ENCODE results near the gene SIRT1. TPM values are rescaled to one million over a fixed set of nuclear protein-coding genes. Genes with fewer than 3 reads are reported as not detected.

Gene SIRT1
- polyA plus RNA-seq, 3 donors, result 4.4 to 8.4 (median 8.3) TPM

DNA sequence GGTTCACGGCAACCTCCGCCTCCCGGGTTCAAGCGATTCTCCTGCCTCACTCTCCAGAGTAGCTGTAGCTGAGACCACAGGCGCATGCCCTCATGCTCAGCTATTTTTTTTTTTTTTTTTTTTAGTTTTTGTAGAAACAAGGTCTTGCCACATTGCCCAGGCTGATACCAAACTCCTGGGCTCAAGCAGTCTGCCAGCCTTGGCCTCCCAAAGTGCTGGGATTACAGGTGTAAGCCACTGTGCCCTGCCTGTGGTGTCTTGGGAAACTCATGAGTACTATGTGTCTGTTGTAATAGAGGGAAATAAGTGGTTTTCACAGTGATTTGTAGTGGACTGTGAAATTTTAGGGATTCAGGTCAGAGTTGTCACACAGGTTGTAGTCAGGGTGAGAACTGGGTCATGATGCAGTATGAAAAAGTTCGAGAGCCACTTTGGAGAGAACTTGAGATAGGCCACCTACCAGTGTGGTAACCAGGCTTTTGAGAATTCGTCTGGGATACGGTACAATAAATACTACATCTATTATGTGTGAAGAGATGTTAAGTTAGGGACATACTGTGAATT lies 30.4 kb downstream of the SIRT1 start:
- WGBS (ENCODE audit: insufficient coverage), result no CpG with 5 or more reads among the region's 8 CpGs
- intact Hi-C loops (cut with micrococcal nuclease), result no loop called here
- peak overlapping the region in 2 of 7 donors; percentile 10 to 53 for H3K27ac Mint-ChIP-seq
- no peak overlapping the region for H2AFZ ChIP-seq (ENCODE audit: insufficient read depth, low read depth, low read length, poor library complexity, severe bottlenecking)
- no peak overlapping the region for H3K27ac ChIP-seq (ENCODE audit: low read depth in 1 of 2, low read length in 2 of 2)
- peaks cover 63 to 97% of the 10 kb centered on the region in 2 donors for H3K36me3 ChIP-seq (replicated peaks in 1 of 2; ENCODE audit: control insufficient read depth in 1 of 2, insufficient read depth in 2 of 2, low read length in 2 of 2)
- H3K4me3 ChIP-seq (replicated peaks in 1 of 3; ENCODE audit: low read depth in 2 of 3, low read length in 3 of 3), result no peak overlapping the region
- DNase-seq, result no peak
- H3K4me1 ChIP-seq (ENCODE audit: control insufficient read depth in 1 of 2, insufficient read depth in 2 of 2, low read length in 2 of 2), result no peaks in the 10 kb centered on the region
- no peaks in the 10 kb centered on the region for H3K9me3 Mint-ChIP-seq
- no peaks in the 10 kb centered on the region for H3K27me3 ChIP-seq (ENCODE audit: control insufficient read depth in 2 of 2, insufficient read depth in 2 of 2, low read length in 2 of 2)
- H4K20me1 ChIP-seq (ENCODE audit: insufficient read depth, low read length), result peaks cover 50% of the 10 kb centered on the region
- H3K27me3 Mint-ChIP-seq (ENCODE audit: low read depth in 3 of 3), result peaks cover 0 to under 1% (median 0%) of the 10 kb centered on the region in 3 donors
- no peak overlapping the region for H3K4me3 Mint-ChIP-seq
- TF ChIP-seq, protein P1, sequence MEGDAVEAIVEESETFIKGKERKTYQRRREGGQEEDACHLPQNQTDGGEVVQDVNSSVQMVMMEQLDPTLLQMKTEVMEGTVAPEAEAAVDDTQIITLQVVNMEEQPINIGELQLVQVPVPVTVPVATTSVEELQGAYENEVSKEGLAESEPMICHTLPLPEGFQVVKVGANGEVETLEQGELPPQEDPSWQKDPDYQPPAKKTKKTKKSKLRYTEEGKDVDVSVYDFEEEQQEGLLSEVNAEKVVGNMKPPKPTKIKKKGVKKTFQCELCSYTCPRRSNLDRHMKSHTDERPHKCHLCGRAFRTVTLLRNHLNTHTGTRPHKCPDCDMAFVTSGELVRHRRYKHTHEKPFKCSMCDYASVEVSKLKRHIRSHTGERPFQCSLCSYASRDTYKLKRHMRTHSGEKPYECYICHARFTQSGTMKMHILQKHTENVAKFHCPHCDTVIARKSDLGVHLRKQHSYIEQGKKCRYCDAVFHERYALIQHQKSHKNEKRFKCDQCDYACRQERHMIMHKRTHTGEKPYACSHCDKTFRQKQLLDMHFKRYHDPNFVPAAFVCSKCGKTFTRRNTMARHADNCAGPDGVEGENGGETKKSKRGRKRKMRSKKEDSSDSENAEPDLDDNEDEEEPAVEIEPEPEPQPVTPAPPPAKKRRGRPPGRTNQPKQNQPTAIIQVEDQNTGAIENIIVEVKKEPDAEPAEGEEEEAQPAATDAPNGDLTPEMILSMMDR (IDR thresholded peaks at IDR 0.05), result no peak
- H3K79me2 ChIP-seq (ENCODE audit: insufficient read depth, low read length), result no peaks in the 10 kb centered on the region
- H3K4me2 ChIP-seq (replicated peaks; ENCODE audit: extremely low read depth, low read length, poor library complexity, severe bottlenecking), result no peak overlapping the region
- peaks cover 64 to 85% of the 10 kb centered on the region in 2 donors for H3K36me3 Mint-ChIP-seq
- H3K9me3 ChIP-seq (replicated peaks in 1 of 2; ENCODE audit: control insufficient read depth in 1 of 2, insufficient read depth in 1 of 2, low read length in 2 of 2), result no peaks in the 10 kb centered on the region
- no peaks in the 10 kb centered on the region for H3K4me1 Mint-ChIP-seq
- no peak overlapping the region for H3K9ac ChIP-seq (ENCODE audit: insufficient read depth, low read length, poor library complexity, severe bottlenecking)

DNA sequence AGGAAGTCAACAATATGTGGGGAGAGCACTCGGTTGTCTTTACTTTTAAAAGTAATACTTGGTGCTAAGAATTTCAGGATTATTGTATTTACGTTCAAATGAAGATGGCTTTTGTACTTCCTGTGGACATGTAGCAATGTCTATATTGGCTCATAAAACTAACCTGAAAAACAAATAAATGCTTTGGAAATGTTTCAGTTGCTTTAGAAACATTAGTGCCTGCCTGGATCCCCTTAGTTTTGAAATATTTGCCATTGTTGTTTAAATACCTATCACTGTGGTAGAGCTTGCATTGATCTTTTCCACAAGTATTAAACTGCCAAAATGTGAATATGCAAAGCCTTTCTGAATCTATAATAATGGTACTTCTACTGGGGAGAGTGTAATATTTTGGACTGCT lies 32.7 kb downstream of the SIRT1 start:
- 100% methylated on average over 1 of the region's 2 CpGs for WGBS (ENCODE audit: insufficient coverage)
- Histone ChIP-seq H3K4me2 (replicated peaks; ENCODE audit: extremely low read depth, low read length, poor library complexity, severe bottlenecking) (no peak overlapping the region), H3K4me3 (replicated peaks in 1 of 3; ENCODE audit: low read depth in 2 of 3, low read length in 3 of 3) (no peak overlapping the region), H3K9ac (ENCODE audit: insufficient read depth, low read length, poor library complexity, severe bottlenecking) (no peak overlapping the region), H3K4me1 (ENCODE audit: control insufficient read depth in 1 of 2, insufficient read depth in 2 of 2, low read length in 2 of 2) (no peaks in the 10 kb centered on the region), H3K79me2 (ENCODE audit: insufficient read depth, low read length) (no peaks in the 10 kb centered on the region), H2AFZ (ENCODE audit: insufficient read depth, low read depth, low read length, poor library complexity, severe bottlenecking) (no peak overlapping the region), H3K27me3 (ENCODE audit: control insufficient read depth in 2 of 2, insufficient read depth in 2 of 2, low read length in 2 of 2) (no peaks in the 10 kb centered on the region), H3K36me3 (replicated peaks in 1 of 2; ENCODE audit: control insufficient read depth in 1 of 2, insufficient read depth in 2 of 2, low read length in 2 of 2) (peaks cover 44 to 91% of the 10 kb centered on the region in 2 donors), H3K27ac (ENCODE audit: low read depth in 1 of 2, low read length in 2 of 2) (no peak overlapping the region), H3K9me3 (replicated peaks in 1 of 2; ENCODE audit: control insufficient read depth in 1 of 2, insufficient read depth in 1 of 2, low read length in 2 of 2) (no peaks in the 10 kb centered on the region), H4K20me1 (ENCODE audit: insufficient read depth, low read length) (peaks cover 42% of the 10 kb centered on the region)
- TF ChIP-seq, protein P1 (IDR thresholded peaks at IDR 0.05), result no peak
- intact Hi-C loops (cut with micrococcal nuclease), result no loop called here
- H3K27ac Mint-ChIP-seq, result no peak overlapping the region
- no peaks in the 10 kb centered on the region for H3K27me3 Mint-ChIP-seq (ENCODE audit: low read depth in 3 of 3)
- peaks cover 46 to 68% of the 10 kb centered on the region in 2 donors for H3K36me3 Mint-ChIP-seq
- no peaks in the 10 kb centered on the region for H3K4me1 Mint-ChIP-seq
- no peak overlapping the region for H3K4me3 Mint-ChIP-seq
- DNase-seq, result no peak
- no peaks in the 10 kb centered on the region for H3K9me3 Mint-ChIP-seq

All from CD14-positive monocyte (primary cell).